UCSD-AML1 (cell line): ENCODE measurements around the gene ASF1A.
A peak's percentile ranks its signal among the peaks of the same experiment; 100 is the strongest.

ENCODE experiments used
- DNase-seq: peaks from one replicate; lab custom pipeline; 2025; ENCODE audit not compliant: unreplicated experiment; lab: John Stamatoyannopoulos, UW

The ASF1A gene

DNA sequence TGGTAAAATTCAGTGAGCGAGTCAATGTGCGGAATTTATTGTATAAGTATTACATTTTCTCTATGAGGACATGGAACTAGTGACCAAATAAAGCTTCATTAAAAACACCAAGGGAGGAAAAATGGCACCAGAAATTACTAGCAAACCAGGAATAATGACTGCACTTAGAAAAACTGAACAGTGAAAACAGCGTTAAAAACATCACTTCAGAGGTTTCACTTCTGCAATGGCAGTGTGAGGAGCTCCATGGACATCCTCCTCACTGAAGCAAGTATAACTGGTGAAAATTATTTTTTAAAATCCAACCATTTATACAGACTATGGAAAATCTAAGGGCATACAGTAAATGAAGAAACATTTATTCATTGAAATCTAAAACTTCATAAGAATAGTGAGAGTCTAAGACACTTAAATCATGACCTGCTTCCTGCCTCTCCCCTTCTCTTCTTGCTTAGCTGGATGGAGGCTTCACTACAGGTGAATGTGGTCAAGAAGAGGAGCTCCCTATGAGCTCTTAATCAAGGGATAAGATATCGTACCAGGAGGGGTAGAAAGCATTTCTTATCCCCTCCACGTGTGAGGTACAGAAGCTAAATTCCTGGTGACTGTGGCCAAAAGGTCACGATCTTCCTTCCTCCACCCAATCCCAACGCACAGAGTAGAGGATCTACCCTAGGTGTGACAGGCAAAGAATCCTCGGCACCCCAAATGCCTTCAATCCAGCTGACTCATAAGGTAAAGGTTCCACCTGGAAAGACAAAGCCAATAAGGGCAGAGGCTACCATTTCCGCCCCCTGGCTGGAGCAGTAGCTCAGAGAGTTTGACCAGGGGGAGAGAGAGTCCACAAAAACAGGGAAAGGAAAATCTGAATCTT, 12.3 kb upstream of the ASF1A start:
- no peak for DNase-seq

DNA sequence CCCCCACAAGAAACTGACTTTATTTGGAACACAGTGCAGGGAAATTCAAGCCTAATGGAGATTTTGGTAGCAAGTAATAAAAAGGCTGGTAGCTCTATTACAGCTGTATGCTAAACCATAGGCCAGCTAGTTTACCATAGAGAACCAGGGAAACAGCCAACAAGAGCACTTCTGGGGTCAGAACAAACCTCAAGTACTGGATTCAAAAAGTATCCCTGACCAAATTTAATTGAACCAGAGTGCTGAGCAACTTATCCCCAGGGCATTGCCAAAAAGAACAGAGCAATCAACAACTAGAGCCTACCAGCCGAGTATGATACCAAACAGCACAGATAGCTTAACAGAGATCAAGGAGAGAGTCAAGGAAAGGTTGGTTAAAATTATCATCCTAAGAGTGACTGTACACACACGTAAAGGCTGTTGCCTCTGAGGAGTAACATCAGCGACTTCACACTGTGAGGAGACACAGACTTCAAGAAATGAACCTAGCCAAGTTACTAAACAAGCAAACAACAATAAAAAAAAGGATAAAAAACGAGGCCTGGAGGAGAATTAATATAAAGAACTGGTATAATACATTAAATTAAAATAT, 11.5 kb upstream of the ASF1A start:
- DNase-seq = no peak

DNA sequence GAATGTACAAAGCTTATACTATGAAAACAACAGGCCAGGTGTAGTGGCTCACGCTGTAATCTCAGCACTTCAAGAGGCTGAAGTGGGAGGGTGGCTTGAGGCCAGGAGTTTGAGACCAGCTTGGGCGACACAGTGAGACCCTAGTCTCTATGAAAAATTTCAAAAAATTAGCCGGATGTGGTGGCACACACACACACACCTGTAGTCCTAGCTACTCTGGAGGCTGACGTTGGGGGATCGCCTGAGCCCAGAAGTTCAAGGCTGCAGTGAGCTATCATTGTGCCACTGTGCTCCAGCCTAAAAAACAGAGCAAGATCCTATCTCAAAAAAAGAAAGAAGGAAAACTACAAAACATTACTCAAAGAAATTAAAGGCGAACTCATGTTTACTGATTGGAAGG, 7.3 kb upstream of the ASF1A start:
- no peak for DNase-seq

DNA sequence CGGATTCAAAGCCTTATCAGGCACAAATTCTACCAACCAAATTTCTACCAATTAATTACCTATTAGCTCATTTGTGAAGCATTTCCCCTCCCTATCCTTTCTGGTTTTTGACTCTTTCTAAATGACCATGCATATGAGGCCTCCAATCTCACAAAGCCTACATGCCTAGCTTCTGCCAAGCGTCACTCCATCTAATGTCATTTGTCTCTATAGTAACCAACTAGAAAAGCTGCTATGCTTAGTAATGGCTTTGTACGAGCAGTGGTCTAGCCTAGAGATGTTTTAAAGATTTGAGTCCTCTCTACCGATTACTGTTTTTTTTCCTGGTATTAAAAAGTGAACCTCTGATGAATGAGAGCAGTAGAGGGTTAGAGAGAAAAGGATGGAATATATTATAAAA, 4.8 kb upstream of the ASF1A start:
- DNase-seq = no peak

DNA sequence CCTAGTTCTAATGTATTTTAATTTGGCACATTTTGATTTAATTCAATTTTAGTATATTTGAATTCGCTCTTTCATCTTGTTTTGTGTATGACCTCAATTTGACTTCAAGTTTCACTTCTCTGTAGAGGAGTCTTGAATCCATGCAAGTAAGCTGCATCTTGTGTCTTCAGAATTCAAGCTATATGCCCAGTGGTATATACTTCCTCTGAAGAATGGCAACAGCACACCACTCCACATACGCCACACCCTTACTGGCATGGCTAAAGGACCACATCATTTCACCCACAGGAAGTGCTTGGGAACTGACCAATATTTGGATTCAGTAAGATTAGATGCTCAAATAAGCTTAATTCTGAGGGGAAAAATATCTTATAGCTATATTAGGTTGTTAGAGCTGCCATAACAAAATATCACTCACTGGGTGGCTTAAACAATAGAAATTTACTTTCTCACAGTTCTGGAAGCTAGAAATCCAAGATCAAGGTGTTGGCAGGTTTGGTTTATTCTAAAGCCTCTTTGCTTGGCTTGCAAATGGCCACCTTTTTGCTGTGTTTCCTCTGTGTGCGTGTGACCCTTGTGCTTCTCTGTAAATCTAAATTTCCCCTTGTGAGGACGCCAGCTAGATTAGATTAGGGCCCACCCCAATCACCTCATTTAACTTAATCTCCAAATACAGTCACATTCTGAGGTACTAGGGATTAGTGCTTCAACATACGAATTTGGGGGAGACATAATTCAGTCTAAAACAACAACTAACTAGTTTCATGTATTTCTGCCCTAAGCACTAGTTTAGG, 2.8 kb upstream of the ASF1A start:
- no peak for DNase-seq

DNA sequence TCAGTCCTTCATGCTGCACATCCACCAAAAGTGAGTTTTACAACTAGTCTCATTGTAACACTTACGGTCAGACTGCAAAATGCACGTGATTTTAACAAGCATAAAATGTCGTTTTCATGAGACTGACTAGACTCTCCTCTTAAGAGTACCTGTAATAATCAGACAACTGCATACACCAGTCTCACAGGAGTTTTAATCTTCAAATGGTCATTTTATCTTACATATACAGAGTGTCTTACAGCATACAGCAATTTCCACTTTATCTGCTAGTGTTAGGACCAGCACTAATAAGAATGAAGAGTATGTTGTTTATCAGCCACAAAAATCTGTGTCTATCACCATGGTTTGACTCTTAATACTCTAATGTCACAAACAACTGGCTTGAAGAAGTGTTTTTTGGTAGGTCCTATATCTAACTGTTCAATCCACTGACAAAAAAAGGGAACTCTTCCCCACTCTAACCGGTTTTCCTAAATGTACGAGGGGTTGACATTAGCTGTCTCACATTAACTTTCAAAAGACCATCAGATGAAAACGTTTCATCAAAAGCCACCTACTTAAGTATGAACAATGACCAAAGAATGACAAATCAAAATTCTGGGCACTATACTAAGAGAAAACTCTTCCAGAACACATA, 1.5 kb upstream of the ASF1A start:
- no peak for DNase-seq

DNA sequence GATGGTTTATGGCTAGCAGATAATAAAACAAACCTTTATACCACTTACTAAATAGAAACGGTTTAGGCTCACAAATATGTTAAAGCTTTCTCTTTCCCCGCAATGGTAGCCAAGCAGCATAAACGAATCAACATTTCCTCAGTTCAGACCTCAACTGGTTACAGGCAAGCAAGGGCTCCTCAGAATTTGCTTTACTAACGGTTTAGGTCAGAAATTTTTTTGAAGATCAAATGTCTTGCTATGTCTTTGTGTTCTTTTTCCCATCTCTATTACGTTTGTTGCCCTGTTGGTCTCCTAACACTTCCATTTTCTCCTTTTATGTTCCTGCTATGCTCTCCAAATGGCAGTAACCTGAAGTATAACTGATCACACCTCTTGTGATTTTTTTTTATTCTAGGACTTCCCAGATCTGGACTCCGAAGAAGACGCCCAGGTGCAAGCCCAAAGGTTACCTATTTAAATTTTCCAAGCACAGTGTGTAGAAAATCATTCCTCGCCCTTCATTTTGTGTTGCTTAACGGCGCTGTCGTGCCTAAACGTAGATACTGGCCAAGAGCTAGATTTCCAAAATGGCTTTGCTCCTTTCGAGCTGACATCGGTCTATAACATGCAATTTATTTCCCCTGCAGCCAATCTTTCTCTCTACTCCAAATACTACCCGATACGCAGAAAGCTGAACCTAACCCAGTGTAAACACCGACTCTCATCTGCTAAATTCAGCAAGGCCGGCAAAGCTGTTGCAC, 717 bp upstream of the ASF1A start:
- DNase-seq = no peak

DNA sequence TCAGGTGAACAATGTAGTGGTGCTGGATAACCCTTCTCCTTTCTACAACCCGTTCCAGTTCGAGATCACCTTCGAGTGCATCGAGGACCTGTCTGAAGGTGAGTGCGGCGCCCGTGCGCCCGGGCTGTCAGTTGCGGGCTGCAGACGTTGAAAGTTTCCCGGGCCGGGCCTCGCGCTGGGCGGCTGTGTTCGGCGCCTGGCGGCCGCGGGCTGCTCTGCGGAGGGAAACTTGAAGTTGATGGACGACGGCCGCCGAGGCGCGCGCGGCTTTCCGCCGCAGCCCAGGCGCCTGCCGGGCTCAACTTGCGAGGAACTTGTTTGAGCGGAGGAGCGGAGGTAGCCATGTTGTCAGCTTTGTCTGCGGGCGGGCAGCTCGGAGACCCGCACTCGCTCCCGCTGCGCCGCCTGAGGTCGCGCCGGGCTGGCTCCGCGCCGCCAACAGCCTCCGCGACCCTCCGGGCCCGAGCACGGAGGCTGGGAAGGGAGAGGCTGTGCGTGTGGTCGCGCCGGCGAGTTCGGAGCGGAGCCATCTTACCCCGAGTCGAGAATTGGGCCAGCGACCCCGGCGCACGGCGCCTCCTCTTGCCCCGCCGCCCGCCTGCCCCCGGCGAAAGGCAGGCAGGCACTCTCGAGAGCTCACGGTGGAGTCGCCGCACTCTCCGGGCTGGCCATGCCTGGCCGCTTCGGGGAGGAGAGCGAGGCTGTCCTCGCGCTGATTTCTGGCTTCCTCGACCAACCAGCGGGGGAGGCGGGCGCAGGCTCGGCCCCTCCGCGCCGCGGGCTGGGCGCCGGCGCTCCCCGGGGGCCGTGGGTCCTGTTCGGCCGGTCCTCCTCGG, 691 bp downstream of the ASF1A start:
- peak; percentile 65 for DNase-seq

DNA sequence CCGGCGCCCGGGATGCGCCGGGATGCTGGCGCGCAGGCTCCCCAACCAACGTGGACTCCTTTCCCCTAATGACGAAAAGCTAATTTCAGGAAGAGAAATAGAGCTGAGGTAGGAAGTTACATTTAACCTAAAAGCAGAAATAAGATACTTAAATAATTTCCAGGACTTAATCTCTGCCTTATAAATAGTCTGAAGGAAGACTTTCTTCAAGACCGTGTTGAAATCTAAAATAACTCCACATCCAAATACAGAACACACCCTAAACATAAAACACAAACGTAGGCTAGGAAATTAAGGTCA, 1.3 kb downstream of the ASF1A start:
- no peak for DNase-seq

DNA sequence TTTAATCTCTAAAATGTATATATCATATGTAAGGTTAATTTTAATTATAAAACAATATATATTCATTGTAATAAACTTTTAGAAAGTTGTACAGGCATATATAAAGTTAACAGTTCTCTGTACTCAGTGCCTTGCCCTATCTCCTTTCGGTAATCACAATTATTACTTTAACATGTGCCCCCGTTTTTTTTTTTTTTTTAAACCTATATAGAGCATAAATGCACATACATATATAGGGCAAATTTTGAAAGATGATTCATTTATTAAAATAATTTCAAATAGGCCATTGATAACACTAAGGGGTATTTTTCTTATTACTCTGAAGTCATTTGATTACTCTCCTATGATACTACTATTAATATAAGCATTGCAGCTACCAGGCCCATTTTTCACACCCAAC, 1.9 kb downstream of the ASF1A start:
- no peak for DNase-seq

DNA sequence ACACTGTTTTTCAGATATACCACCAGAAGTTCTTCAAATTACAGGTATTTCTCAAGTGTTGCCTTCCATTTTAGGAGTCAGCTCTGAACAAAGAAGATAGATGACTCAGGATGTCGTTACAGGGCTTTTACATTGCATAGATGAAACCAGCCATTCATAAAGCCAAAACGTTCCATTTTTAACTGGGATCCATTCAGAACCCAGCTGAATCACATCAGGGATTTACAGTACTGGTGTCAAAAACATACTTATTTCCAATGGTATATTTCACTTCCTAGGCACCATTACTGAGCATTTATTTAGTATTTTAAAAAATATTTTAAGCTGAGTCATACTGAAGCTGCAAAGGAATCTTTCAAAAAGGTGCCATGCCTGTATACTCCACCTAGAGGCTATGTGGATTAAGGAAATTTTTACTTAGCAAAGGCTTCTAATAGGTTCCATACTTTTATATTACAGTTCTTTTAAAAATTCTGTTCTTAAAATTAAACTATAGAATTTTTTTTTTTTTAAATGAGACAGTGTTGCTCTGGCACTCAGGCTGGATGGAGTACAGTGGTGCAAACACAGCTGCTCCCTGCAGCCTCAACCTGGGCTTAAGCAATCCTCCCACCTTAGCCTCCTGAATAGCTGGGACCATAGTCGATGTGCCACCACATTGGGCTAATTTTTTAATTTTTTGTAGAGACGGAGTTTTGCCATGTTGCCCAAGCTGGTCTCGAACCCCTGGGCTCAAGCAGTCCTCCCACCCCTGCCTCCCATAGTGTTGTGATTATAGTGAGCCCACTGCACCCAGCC, 2.6 kb downstream of the ASF1A start:
- DNase-seq = no peak

DNA sequence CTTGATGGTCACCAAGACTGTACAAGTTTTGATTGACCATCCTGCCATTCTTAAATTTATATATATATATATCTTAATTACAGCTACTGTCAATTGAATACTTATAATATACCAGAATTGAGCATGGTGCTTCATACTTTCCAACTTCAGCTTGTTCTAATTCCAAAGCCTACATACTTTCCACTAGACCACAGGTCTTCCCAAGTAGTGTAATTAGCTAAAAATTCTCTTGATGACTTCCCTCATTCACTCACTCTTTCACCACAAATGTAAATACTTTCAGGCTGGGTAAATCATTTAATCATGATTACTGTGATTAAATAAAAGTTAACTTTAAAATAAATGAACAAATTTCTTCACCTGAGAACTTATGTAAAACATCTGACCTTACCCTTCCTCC, 3.4 kb downstream of the ASF1A start:
- no peak for DNase-seq

DNA sequence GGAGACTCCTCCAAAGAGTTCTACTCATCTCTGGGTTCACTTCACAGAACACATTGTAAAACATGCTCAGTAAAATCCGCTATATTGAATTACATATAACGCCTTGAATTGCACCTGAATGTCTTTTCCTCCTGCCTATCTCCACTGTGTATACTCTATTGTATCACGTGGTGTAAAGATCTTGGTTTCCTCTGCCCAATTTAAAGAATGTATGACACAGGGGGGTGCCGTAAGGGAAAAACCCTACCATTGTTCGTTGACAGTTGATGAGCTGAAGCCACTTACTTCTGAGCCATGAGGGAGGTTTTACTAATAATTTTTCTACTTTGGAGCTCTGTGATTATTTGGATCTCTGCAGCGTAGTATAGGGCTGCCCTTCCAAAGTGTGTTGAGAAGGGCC, 6.0 kb downstream of the ASF1A start:
- no peak for DNase-seq

DNA sequence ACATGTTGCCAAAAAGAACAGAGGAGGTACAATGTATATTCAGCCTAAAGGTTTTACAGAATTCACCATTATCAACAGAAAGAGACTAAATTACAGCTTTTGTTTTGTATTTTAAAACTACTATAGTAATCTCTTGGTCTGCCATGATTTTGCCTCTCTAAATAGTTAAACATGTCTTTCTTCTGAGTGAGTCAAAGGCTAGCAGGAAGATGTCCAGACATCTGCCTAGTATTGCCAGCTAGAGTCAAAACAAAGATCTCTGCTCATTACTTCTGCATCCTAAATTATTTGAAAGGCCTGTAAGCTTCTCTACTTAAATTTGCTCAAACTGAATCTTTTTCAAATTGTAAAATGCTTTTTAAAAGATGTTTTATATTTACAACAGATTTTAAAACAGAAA, 8.8 kb downstream of the ASF1A start:
- no peak for DNase-seq

DNA sequence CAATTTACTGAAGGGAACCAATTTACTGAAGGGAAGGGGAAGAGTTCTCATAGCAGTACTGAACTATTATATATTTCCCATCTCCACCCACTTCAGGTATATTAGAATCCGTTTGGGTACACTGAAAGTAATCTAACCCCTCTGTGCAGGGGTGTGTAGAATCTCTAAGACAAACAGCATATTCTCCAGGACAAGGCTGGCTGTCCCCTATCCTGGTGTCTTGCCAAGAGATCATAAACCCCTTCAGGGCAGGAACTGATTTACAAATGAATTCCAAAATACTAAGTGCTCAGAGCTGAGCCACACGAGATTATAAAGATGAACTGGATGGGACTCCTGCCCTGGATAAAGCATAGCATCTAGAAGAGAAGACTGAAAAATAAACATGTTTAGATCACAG, 9.2 kb downstream of the ASF1A start:
- no peak for DNase-seq

DNA sequence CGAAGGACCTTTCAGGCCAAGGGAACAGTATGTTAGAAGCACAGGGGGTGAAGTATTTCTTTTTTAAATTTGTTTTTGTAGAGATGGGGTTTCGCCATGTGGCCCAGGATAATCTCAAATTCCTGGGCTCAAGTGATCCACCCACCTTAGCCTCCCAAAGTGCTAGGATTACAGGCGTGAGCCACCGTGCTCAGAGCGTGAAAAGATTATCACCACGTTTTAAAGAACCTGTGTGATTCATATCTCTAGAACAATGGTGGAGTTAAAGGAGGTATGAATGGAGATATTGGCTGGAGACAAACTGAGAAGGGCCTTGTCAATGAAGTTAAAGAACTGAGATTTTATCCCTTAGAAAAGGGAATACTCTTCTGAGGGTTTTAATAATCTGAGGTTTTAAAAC, 9.7 kb downstream of the ASF1A start:
- DNase-seq = no peak

DNA sequence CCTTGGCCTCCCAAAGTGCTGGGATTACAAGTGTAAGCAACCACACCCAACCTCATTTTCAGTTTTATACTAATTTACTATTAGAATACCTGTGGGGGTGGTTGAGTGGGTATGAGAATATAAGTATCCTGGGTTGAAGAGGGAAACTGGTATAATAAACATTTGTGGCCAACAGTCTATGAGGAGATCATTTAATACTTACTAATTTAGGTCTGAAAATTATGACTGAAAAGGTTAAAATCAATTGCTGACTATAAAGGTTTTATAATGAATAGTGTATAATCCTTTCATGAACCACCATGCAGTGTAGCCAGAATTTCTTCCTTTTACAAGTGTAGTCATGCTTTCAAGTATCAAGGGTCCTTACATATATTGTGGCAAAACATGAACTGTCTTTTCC, 11.1 kb downstream of the ASF1A start:
- no peak for DNase-seq

DNA sequence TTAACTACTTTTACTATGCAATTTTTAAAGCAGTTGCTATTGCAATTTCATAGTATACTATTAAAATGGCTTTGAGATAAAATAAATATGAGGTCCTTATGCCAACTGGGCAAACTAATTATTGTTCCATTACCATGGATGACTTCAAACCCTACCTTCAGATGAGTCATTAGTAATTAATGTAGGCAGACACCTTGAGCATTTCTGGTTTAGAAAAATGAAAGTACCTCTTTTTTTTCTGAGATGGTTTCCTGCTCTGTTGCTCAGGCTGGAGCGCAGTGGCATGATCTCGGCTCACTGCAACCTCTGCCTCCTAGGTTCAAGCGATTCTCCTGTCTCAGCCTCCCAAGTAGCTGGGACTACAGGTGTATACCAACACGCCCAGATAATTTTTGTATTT, 11.9 kb downstream of the ASF1A start:
- no peak for DNase-seq

DNA sequence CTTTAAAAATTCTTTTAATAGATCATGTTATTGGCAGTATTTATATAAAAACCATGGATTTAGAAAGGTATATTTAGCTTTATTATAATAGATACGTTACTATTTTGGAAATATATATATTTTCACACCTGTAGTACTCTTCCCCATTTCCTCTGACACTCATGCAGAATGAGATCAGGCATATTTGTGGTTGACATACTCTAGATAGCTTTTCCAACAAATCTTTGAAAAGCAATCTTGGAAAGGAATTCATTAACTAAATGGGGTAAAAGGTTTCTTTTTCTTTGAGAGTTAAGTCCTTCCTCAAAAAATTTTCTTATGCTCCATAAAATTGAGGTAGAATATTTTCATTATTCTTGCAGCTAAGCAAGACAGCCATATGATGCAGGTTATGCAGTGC, 14.5 kb downstream of the ASF1A start:
- DNase-seq = no peak
